Spleen (tissue), 11 donors: Measurements from ENCODE around the gene SLC1A3. TPM values are rescaled to one million over a fixed set of nuclear protein-coding genes. Genes with fewer than 3 reads are reported as not detected.

Source experiments
- DNase-seq: peaks from one replicate; pipeline ENCODE4 v3.0.0-alpha.2; 2020
- H3K27ac ChIP-seq, 8 donors: fragments of 200-600 bp; sonication (generic) in 7 of 8; 1 replicate in 4 of 8; 2 replicates in 4 of 8; pipeline versions ENCODE4 v1.5.0 to v1.8.0; 2016 to 2021; ENCODE audit warnings: inconsistent platforms in 4 of 8, mild to moderate bottlenecking in 4 of 8, moderate library complexity in 1 of 8
- H3K27me3 ChIP-seq, 7 donors: fragments of 200-600 bp; sonication (generic) in 6 of 7; replicated peaks in 1 of 7; 1 replicate in 4 of 7; 2 replicates in 3 of 7; pipeline versions ENCODE4 v1.5.0 to v1.8.0; 2016 to 2021; ENCODE audit warnings: inconsistent platforms in 3 of 7, mild to moderate bottlenecking in 1 of 7
- H3K36me3 ChIP-seq, 6 donors: fragments of 200-600 bp; sonication (generic) in 5 of 6; 1 replicate in 4 of 6; 2 replicates in 2 of 6; pipeline versions ENCODE4 v1.5.0 to v1.8.0; 2016 to 2021; ENCODE audit warnings: inconsistent platforms in 2 of 6
- H3K4me1 ChIP-seq, 6 donors: fragments of 200-600 bp; sonication (generic) in 5 of 6; 1 replicate in 3 of 6; 2 replicates in 3 of 6; pipeline versions ENCODE4 v1.5.0 to v1.8.0; 2016 to 2021; ENCODE audit warnings: inconsistent platforms in 3 of 6
- H3K4me3 ChIP-seq, 8 donors: fragments of 200-600 bp; sonication (generic) in 7 of 8; 1 replicate in 4 of 8; 2 replicates in 4 of 8; pipeline versions ENCODE4 v1.5.0 to v1.8.0; 2016 to 2021; ENCODE audit warnings: inconsistent platforms in 4 of 8, mild to moderate bottlenecking in 4 of 8, moderate library complexity in 2 of 8
- H3K9me3 ChIP-seq, 8 donors: fragments of 200-600 bp; sonication (generic) in 7 of 8; 1 replicate in 4 of 8; 2 replicates in 4 of 8; pipeline versions ENCODE4 v1.5.0 to v1.8.0; 2016 to 2021; ENCODE audit warnings: inconsistent platforms in 4 of 8
- CTCF ChIP-seq, 11 experiments: fragments of 200-600 bp in 7 of 11; fragments of 450-650 bp in 4 of 11; sonication (generic) in 4 of 11; IDR thresholded peaks in 8 of 11; conservative IDR thresholded peaks in 3 of 11; 1 replicate in 7 of 11; 2 replicates in 4 of 11; pipeline versions ENCODE4 v1.4.0 to v1.8.0; 2016 to 2021; ENCODE audit warnings: antibody characterized with exemption in 11 of 11, inconsistent platforms in 4 of 11, mild to moderate bottlenecking in 1 of 11
- POLR2A ChIP-seq, 3 donors: fragments of 450-650 bp; IDR thresholded peaks; one replicate each; pipeline ENCODE4 v1.5.1; 2017; ENCODE audit warnings: antibody characterized with exemption in 3 of 3, mild to moderate bottlenecking in 1 of 3
- POLR2AphosphoS5 ChIP-seq, 3 donors: sonication (generic); formaldehyde crosslinking; IDR thresholded peaks; one replicate each; pipeline ENCODE4 v1.5.1; 2017; ENCODE audit warnings: antibody characterized with exemption in 3 of 3
- WGBS, 5 donors: extraction: QIAGEN DNeasy Blood & Tissue Kit in 3 of 5; methylation state at CpG; one replicate each; pipeline versions ENCODE4 v1.1.5 to v1.1.7; 2013 to 2018; 5-methylcytosine and 5-hydroxymethylcytosine counted together
- intact Hi-C: fragments of 100-400 bp; cut with DNase I; formaldehyde crosslinking; loops from one replicate; pipeline ENCODE4 v1.15.0; 2023; ENCODE audit warnings: low total_unique reads
- polyA plus RNA-seq, 3 donors: library from polyadenylated mRNA; stranded (reverse); fragments of 200-250 nt; gene quantifications; one replicate each; pipeline ENCODE4 v1.2.1, GENCODE V29; 2013
- total RNA-seq, 7 donors: library from RNA; depleted of rRNA in 3 of 7; stranded (reverse); fragments of >200 nt in 3 of 7; fragmentation: NEBNext Ultra II Directional in 4 of 7; extraction: Animal tissue kit (Norgen Biotek cat#: 25700) in 4 of 7; gene quantifications; one replicate each; pipeline versions ENCODE4 v1.1.0 to v1.2.1, GENCODE V29; 2016 to 2021
- donor health status: healthy with polysubstance abuse.
- donor health status: DM: no; HTN: no; CAD: no; lungs with moderate emphysema.
- donor health status: DM: no; HTN: no; CAD: no.
- donor health status: Bipolar disorder and iron deficiency.
- donor health status: healthy.
- donor health status: DM: no; HTN: no; CAD: no.
- donor health status: DM: yes; HTN: yes; CAD: no.

Gene SLC1A3
- total and polyA plus RNA-seq, 10 donors: 1.5 to 54.7 (median 25.2) TPM

GRCh38 chr5:36646100-36646499, 39.7 kb downstream of the SLC1A3 start:
- no peak for DNase-seq
- H3K27ac ChIP-seq: no peak overlapping the region
- no peaks in the 10 kb centered on the region for H3K9me3 ChIP-seq
- no peaks in the 10 kb centered on the region for H3K4me1 ChIP-seq
- intact Hi-C loops: no loop called here
- TF ChIP-seq POLR2AphosphoS5 (IDR thresholded peaks at IDR 0.05) (no peak), POLR2A (IDR thresholded peaks at IDR 0.05) (no peak), CTCF (IDR thresholded peaks at IDR 0.05 in 8 of 11, conservative IDR thresholded peaks at IDR 0.05 in 3 of 11) (no peak)
- 85 to 96% (median 91%) methylated on average over 3 of the region's 3 CpGs for WGBS, 5 donors
- peaks cover 0 to 20% (median 0%) of the 10 kb centered on the region in 7 donors for H3K27me3 ChIP-seq
- H3K4me3 ChIP-seq: no peak overlapping the region
- no peaks in the 10 kb centered on the region for H3K36me3 ChIP-seq

DNA sequence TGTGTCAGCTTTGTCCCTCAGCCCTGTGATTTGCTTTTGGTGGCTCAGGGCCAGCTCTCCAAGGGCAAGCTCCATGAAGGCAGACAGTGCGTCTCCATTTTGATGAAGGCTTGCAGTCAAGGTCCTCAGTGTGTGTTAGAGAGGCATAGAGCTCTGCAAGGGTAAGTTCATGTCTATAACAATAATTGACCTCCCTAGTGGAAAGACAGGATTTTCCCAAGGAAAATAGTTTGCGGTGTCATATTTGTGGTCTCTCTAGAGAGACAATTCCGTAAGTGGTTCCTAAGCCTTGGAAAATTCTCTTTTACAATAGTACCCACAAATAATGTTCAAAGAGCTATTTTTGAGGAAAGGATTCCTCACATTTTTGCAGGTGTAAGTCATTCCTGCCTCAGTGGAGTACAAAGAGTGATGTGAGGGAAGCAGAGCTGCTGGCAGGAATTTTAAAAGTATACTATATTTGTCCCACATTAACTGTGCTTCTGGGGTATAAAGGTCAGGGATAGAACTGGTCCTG, 40.2 kb downstream of the SLC1A3 start:
- intact Hi-C loops: no loop called here
- H3K27me3 ChIP-seq: peaks cover 0 to 20% (median 0%) of the 10 kb centered on the region in 7 donors
- H3K9me3 ChIP-seq: no peaks in the 10 kb centered on the region
- no peaks in the 10 kb centered on the region for H3K36me3 ChIP-seq
- no peak for DNase-seq
- no peak overlapping the region for H3K4me3 ChIP-seq
- WGBS, 5 donors: 82 to 92% (median 87%) methylated on average over 3 of the region's 3 CpGs
- H3K4me1 ChIP-seq: no peaks in the 10 kb centered on the region
- H3K27ac ChIP-seq: no peak overlapping the region
- TF ChIP-seq POLR2A (IDR thresholded peaks at IDR 0.05) (no peak), POLR2AphosphoS5 (IDR thresholded peaks at IDR 0.05) (no peak), CTCF (IDR thresholded peaks at IDR 0.05 in 8 of 11, conservative IDR thresholded peaks at IDR 0.05 in 3 of 11) (no peak)

GRCh38 chr5:36647046-36647445, 40.6 kb downstream of the SLC1A3 start:
- no peak overlapping the region for H3K4me3 ChIP-seq
- peaks cover 0 to 20% (median 0%) of the 10 kb centered on the region in 7 donors for H3K27me3 ChIP-seq
- no peaks in the 10 kb centered on the region for H3K4me1 ChIP-seq
- H3K27ac ChIP-seq: no peak overlapping the region
- DNase-seq: no peak
- intact Hi-C loops: no loop called here
- TF ChIP-seq POLR2AphosphoS5 (IDR thresholded peaks at IDR 0.05) (no peak), CTCF (IDR thresholded peaks at IDR 0.05 in 8 of 11, conservative IDR thresholded peaks at IDR 0.05 in 3 of 11) (no peak), POLR2A (IDR thresholded peaks at IDR 0.05) (no peak)
- H3K36me3 ChIP-seq: no peaks in the 10 kb centered on the region
- no peaks in the 10 kb centered on the region for H3K9me3 ChIP-seq

DNA sequence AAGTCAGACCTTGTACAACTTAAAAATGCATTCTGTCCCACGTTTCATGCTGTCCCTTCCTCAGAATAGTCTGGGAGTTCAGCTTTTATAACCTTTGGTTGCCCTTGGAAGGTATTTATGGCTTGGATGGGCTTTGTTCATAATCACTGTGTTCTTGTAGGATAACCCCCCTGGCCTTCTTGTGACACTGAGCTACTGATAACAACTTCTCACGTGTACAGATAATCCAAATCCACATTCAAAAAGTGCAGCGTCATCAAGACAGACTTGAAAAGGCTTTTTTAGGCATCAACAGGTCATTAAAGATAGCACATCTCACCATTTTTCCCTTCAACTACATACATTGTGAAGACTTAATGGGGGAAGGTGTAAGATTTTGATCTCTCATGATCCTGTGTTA, 42.0 kb downstream of the SLC1A3 start:
- Histone ChIP-seq H3K4me3 (no peak overlapping the region), H3K27me3 (peaks cover 0 to 20% (median 0%) of the 10 kb centered on the region in 7 donors), H3K4me1 (no peaks in the 10 kb centered on the region), H3K27ac (no peak overlapping the region), H3K36me3 (no peaks in the 10 kb centered on the region), H3K9me3 (no peaks in the 10 kb centered on the region)
- 61 to 77% (median 73%) methylated on average over 3 of the region's 3 CpGs for WGBS, 5 donors
- DNase-seq: no peak
- intact Hi-C loops: no loop called here
- TF ChIP-seq POLR2AphosphoS5 (IDR thresholded peaks at IDR 0.05): no peak
- no peak for TF ChIP-seq POLR2A (IDR thresholded peaks at IDR 0.05)
- no peak for TF ChIP-seq CTCF (IDR thresholded peaks at IDR 0.05 in 8 of 11, conservative IDR thresholded peaks at IDR 0.05 in 3 of 11)
